NOMO-1 (cell line): ENCODE results near the gene PPP1CB.
"Not testable (repeated sequence)": the region's sequence is repeated elsewhere in the genome, so short reads cannot be mapped to it uniquely, and the experiment has no call there.

Experiments used
- DNase-seq, 2 experiments: peaks; one replicate each; lab custom pipeline; 2025; ENCODE audit not compliant: unreplicated experiment in 2 of 2; lab: John Stamatoyannopoulos, UW

Gene PPP1CB

GRCh38 chr2:28772351-28772750 lies 20.7 kb downstream of the PPP1CB start:
- DNase-seq = no peak

- no peak for DNase-seq
Measured at GRCh38 chr2:28776471-28776870, 24.8 kb downstream of the PPP1CB start.

- no peak for DNase-seq
Measured at GRCh38 chr2:28778392-28778791, 26.8 kb downstream of the PPP1CB start.

GRCh38 chr2:28779001-28779400 lies 27.4 kb downstream of the PPP1CB start:
- DNase-seq = peak in 1 of 2 experiments; percentile 34

- DNase-seq = no peak
Measured at GRCh38 chr2:28780496-28780895, 28.9 kb downstream of the PPP1CB start.

- no peak for DNase-seq
Measured at GRCh38 chr2:28782423-28782822, 30.8 kb downstream of the PPP1CB start.

- DNase-seq = not testable (repeated sequence)
Measured at GRCh38 chr2:28784570-28784969, 32.9 kb downstream of the PPP1CB start.

GRCh38 chr2:28796620-28797019 lies 45.0 kb downstream of the PPP1CB start:
- no peak for DNase-seq

GRCh38 chr2:28801726-28802125 lies 50.1 kb downstream of the PPP1CB start:
- DNase-seq = no peak

- no peak for DNase-seq
Measured at GRCh38 chr2:28802975-28803429, 51.4 kb downstream of the PPP1CB start.

GRCh38 chr2:28809927-28810326 lies 58.3 kb downstream of the PPP1CB start:
- DNase-seq = no peak

GRCh38 chr2:28810384-28811285 lies 59.0 kb downstream of the PPP1CB start, which contains the start of gene SPDYA:
Gene SPDYA, plus strand, starts transcription at chr2:28810834. Its CDS starts 5,181 bp downstream, at chr2:28816015.
- peak; percentile 67 to 81 for DNase-seq

- no peak for DNase-seq
Measured at GRCh38 chr2:28818053-28818452, 66.4 kb downstream of the PPP1CB start.

GRCh38 chr2:28821295-28821958 lies 69.8 kb downstream of the PPP1CB start:
- peak in 1 of 2 experiments; percentile 34 for DNase-seq

- DNase-seq = no peak
Measured at GRCh38 chr2:28822036-28822435, 70.4 kb downstream of the PPP1CB start.

GRCh38 chr2:28824207-28824606 lies 72.6 kb downstream of the PPP1CB start:
- DNase-seq = no peak

- DNase-seq = no peak
Measured at GRCh38 chr2:28824870-28825269, 73.2 kb downstream of the PPP1CB start.

- DNase-seq = no peak
Measured at GRCh38 chr2:28828382-28828781, 76.8 kb downstream of the PPP1CB start.

GRCh38 chr2:28833740-28834470 lies 82.3 kb downstream of the PPP1CB start:
- peak in 1 of 2 experiments; percentile 8 for DNase-seq

- DNase-seq = no peak
Measured at GRCh38 chr2:28835781-28836180, 84.2 kb downstream of the PPP1CB start.

- DNase-seq = no peak
Measured at GRCh38 chr2:28838971-28839370, 87.3 kb downstream of the PPP1CB start.
